KOPT-K1 (cell line): ENCODE results near the gene TCF7L1.
"Not testable (repeated sequence)": the region's sequence is repeated elsewhere in the genome, so short reads cannot be mapped to it uniquely, and the experiment has no call there.

Experiments
- H3K27ac ChIP-seq: fragments of 200-600 bp; sonication (generic); 2 replicates; pipeline ENCODE4 v1.5.1; 2016; ENCODE audit warnings: antibody characterized with exemption, mild to moderate bottlenecking, low read depth, low read length; ENCODE audit not compliant: poor library complexity, severe bottlenecking
- H3K36me3 ChIP-seq: fragments of 200-600 bp; sonication (generic); 2 replicates; pipeline ENCODE4 v1.5.1; 2017; ENCODE audit warnings: antibody characterized with exemption, mild to moderate bottlenecking, low read length, moderate library complexity; ENCODE audit not compliant: insufficient read depth
- H3K9me3 ChIP-seq: fragments of 200-600 bp; sonication (generic); 2 replicates; pipeline ENCODE4 v1.5.1; 2017; ENCODE audit warnings: antibody characterized with exemption, low read length, mild to moderate bottlenecking; ENCODE audit not compliant: insufficient read depth, poor library complexity, severe bottlenecking

The TCF7L1 gene

GRCh38 chr2:85209887-85210286 is 76.7 kb downstream of the TCF7L1 start:
- H3K36me3 ChIP-seq: no peaks in the 10 kb centered on the region
- H3K27ac ChIP-seq: no peak overlapping the region
- H3K9me3 ChIP-seq: no peaks in the 10 kb centered on the region

- H3K9me3 ChIP-seq: no peaks in the 10 kb centered on the region
- H3K36me3 ChIP-seq: no peaks in the 10 kb centered on the region
- H3K27ac ChIP-seq: no peak overlapping the region
Measured at GRCh38 chr2:85210511-85210910, 77.3 kb downstream of the TCF7L1 start.

- not testable (repeated sequence) for H3K36me3 ChIP-seq, H3K9me3 ChIP-seq, H3K27ac ChIP-seq
Measured at GRCh38 chr2:85211606-85212005, 78.4 kb downstream of the TCF7L1 start.

DNA sequence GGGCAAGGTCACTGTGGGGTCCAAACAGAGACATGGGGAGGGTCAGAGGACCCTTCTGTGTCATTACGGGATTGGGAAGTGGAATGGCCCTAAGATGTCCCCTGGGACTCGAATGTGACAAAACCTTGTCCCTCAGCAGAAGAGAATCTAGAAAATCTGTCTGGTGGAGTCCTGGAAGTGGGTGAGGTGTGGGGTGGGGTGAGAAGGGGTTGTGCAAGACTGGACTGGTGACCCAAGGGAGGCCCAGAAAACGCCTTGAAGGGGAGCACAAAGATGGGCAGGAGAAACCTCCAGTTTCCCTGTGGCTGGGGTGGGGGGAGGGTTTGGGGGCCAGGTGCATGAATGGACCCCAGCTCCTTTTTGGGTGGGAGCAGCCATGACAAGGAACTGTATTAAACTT is 79.6 kb downstream of the TCF7L1 start:
- H3K36me3 ChIP-seq: no peaks in the 10 kb centered on the region
- H3K27ac ChIP-seq: no peak overlapping the region
- no peaks in the 10 kb centered on the region for H3K9me3 ChIP-seq

GRCh38 chr2:85213404-85213803 is 80.2 kb downstream of the TCF7L1 start:
- Histone ChIP-seq H3K36me3 (no peaks in the 10 kb centered on the region), H3K9me3 (no peaks in the 10 kb centered on the region), H3K27ac (no peak overlapping the region)

GRCh38 chr2:85213901-85214512 is 80.8 kb downstream of the TCF7L1 start:
- Histone ChIP-seq H3K36me3 (no peaks in the 10 kb centered on the region), H3K9me3 (no peaks in the 10 kb centered on the region)

GRCh38 chr2:85215081-85215447 is 81.9 kb downstream of the TCF7L1 start:
- H3K9me3 ChIP-seq: no peaks in the 10 kb centered on the region
- H3K27ac ChIP-seq: no peak overlapping the region
- no peaks in the 10 kb centered on the region for H3K36me3 ChIP-seq

More at GRCh38 chr2:85213901-85214512, 80.8 kb downstream of the TCF7L1 start:
- H3K27ac ChIP-seq: no peak overlapping the region

DNA sequence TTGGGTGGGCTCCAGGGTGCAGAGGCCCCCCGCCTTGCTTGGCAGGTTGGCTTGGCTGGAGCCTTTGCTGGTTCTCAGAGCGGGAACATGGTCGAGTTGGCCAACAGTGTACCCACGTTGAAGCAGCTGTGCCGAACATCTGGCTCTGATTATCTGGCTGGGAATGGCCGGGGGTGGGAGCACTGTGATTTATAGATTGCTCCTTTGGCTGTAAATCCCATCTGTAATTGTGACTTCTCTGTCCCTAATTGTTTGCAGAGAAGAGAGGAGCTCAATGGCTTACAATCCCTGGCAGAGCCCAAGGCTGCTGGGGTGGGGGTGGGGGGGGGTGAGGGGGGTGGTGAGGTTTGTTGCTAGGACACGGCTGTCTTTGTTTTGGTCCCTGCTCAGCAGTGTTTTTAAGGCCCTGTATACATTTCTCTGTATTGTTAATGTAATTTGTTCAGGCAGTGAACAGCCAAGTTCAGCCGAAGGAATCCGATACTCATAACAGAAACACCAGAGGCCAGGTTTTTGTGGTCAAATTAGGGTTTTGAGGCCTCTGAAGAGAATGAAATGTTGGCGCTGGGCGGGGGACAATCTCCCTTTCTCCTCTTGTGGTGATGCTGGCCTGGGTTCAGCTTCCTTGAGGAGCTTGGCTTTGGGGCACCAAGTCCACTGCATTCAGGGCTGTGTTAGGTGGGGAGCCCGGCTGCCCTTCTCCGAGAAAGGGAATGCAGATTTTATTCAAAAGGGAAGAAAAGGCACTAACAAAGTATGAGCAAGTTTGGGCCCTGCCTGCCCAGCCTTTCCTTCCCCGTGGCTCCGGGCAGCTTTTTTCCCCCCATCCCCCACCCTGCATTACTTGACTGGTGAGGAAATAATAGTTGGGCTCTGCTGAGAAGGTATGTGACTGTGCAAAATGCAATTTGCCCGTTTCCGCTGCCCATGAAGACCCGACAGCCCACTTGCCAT is 82.5 kb downstream of the TCF7L1 start:
- H3K36me3 ChIP-seq: no peaks in the 10 kb centered on the region
- H3K27ac ChIP-seq: no peak overlapping the region
- H3K9me3 ChIP-seq: no peaks in the 10 kb centered on the region

- Histone ChIP-seq H3K36me3 (no peaks in the 10 kb centered on the region), H3K9me3 (no peaks in the 10 kb centered on the region), H3K27ac (no peak overlapping the region)
Measured at GRCh38 chr2:85216927-85217326, 83.7 kb downstream of the TCF7L1 start.

DNA sequence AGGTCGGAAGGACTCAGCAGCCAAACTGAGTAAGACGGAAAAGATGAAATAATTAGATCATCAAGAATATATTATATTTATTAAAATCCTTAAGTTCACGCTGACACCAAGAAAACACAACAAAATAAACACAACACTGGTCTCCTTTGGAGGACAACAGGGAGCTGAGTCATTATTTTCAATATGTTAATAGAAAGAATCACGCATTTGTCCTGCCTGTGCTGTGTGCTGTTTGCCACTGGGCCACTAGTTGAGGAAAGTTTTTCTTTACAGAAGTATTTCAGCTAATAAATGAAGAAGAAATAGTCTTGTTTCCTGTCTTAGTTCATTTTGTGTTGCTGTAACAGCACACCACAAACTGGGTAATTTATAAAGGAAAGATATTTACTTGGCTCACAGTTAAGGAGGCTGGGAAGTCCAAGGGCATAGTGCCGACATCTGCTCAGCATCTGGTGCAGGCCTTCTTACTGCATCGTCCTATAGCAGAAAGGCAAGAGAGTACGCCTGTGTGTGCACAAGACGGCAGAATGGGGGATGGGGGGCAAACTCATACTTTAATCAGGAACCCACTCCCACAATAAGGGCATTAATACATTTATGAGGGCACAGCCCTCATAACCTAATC is 88.0 kb downstream of the TCF7L1 start:
- no peaks in the 10 kb centered on the region for H3K9me3 ChIP-seq
- H3K27ac ChIP-seq: no peak overlapping the region
- H3K36me3 ChIP-seq: no peaks in the 10 kb centered on the region

- Histone ChIP-seq H3K9me3 (no peaks in the 10 kb centered on the region), H3K36me3 (no peaks in the 10 kb centered on the region), H3K27ac (no peak overlapping the region)
Measured at GRCh38 chr2:85222792-85223191, 89.6 kb downstream of the TCF7L1 start.

DNA sequence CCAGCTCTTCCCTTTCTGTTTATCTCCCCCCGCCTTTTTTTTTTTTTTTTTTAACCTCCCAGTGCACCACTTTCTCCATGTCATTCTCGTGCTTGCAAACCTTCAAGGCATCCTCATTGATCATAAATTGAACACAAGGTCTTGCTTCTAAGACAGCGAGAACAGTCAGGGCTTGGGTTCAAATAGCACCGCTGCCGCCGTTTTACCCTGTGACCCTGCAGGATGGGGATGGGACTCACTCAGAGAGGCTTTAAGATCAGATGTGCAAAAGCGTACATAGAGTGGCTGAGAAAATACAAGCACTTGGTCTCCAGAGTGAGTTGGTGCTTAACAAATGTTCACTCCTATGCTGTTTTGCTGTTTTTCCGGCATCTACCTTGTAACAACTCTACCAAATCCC is 93.6 kb downstream of the TCF7L1 start:
- Histone ChIP-seq H3K9me3 (no peaks in the 10 kb centered on the region), H3K27ac (no peak overlapping the region), H3K36me3 (no peaks in the 10 kb centered on the region)

GRCh38 chr2:85230679-85231467 is 97.7 kb downstream of the TCF7L1 start:
- no peaks in the 10 kb centered on the region for H3K36me3 ChIP-seq
- H3K9me3 ChIP-seq: no peaks in the 10 kb centered on the region
- H3K27ac ChIP-seq: no peak overlapping the region

DNA sequence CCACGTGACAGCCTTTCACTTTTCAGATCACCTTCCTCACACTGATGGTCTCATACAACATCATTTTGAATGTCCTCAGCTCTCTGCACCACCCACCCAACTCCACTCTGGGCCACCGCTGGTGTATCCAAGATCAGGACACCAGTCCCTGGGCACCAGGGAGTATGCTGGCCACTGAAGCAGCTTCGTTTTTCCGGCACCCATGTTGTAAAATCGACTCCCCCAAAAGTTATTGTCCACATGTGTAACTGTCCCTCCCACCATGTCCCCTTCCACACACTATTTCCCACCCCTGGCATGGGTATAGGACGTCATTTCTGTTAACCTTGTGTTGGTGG is 98.2 kb downstream of the TCF7L1 start:
- no peaks in the 10 kb centered on the region for H3K36me3 ChIP-seq
- H3K9me3 ChIP-seq: no peaks in the 10 kb centered on the region
- no peak overlapping the region for H3K27ac ChIP-seq

GRCh38 chr2:85231952-85232351 is 98.8 kb downstream of the TCF7L1 start:
- no peaks in the 10 kb centered on the region for H3K9me3 ChIP-seq
- no peaks in the 10 kb centered on the region for H3K36me3 ChIP-seq
- no peak overlapping the region for H3K27ac ChIP-seq
